Fibroblast of mammary gland (primary cell): ENCODE results near the gene CIAPIN1.
A peak's percentile ranks its signal among the peaks of the same experiment; 100 is the strongest.
"Not testable (repeated sequence)": the region's sequence is repeated elsewhere in the genome, so short reads cannot be mapped to it uniquely, and the experiment has no call there.

Experiments used
- DNase-seq: peaks from one replicate; pipeline ENCODE4 v3.0.0-alpha.2; 2010; ENCODE audit warnings: low read depth
- H3K4me3 ChIP-seq: 2 replicates; pipeline ENCODE4 v1.5.1; 2011; ENCODE audit warnings: low read depth, mild to moderate bottlenecking, low read length, moderate library complexity; ENCODE audit not compliant: control insufficient read depth
- CTCF ChIP-seq: conservative IDR thresholded peaks from 2 replicates; pipeline ENCODE4 v1.5.1; 2011; ENCODE audit warnings: low read depth, low read length, inconsistent platforms; ENCODE audit not compliant: control insufficient read depth, insufficient read depth

CIAPIN1 gene

GRCh38 chr16:57462209-57462977, 15.2 kb upstream of the CIAPIN1 start, which contains the start of gene POLR2C:
POLR2C (plus strand) TSS chr16:57462679; CDS start chr16:57462725, 46 bp downstream.
- DNase-seq, result peak; percentile 81
- peak; percentile 81 for TF ChIP-seq CTCF
- H3K4me3 ChIP-seq, result peak within 1 kb of the TSS; percentile 91

- no peak for TF ChIP-seq CTCF
- no peak for DNase-seq
- H3K4me3 ChIP-seq, result no peak overlapping the region
Measured at GRCh38 chr16:57452021-57452420, 4.8 kb upstream of the CIAPIN1 start.

- TF ChIP-seq CTCF, result no peak
- H3K4me3 ChIP-seq, result peak overlapping the region; percentile 75
- peak; percentile 26 for DNase-seq
Measured at GRCh38 chr16:57446531-57447185, 527 bp downstream of the CIAPIN1 start.

GRCh38 chr16:57445510-57445909, 1.7 kb downstream of the CIAPIN1 start:
- no peak for DNase-seq
- no peak for TF ChIP-seq CTCF
- no peak overlapping the region for H3K4me3 ChIP-seq

GRCh38 chr16:57444711-57445110, 2.5 kb downstream of the CIAPIN1 start:
- DNase-seq, result peak; percentile 89
- H3K4me3 ChIP-seq, result no peak overlapping the region
- no peak for TF ChIP-seq CTCF

GRCh38 chr16:57440551-57440950, 6.6 kb downstream of the CIAPIN1 start:
- not testable (repeated sequence) for DNase-seq, H3K4me3 ChIP-seq

- H3K4me3 ChIP-seq, DNase-seq: not testable (repeated sequence)
Measured at GRCh38 chr16:57439947-57440346, 7.2 kb downstream of the CIAPIN1 start.

- H3K4me3 ChIP-seq, result no peak overlapping the region
- DNase-seq, result no peak
- no peak for TF ChIP-seq CTCF
Measured at GRCh38 chr16:57435838-57436237, 11.3 kb downstream of the CIAPIN1 start.
